Spleen (tissue), 11 donors: ENCODE results near the gene RBMS3. TPM values are rescaled to one million over a fixed set of nuclear protein-coding genes. Genes with fewer than 3 reads are reported as not detected.

Source experiments
- DNase-seq: peaks from one replicate; pipeline ENCODE4 v3.0.0-alpha.2; 2020
- H3K27ac ChIP-seq, 8 donors: fragments of 200-600 bp; sonication (generic) in 7 of 8; 1 replicate in 4 of 8; 2 replicates in 4 of 8; pipeline versions ENCODE4 v1.5.0 to v1.8.0; 2016 to 2021; ENCODE audit warnings: inconsistent platforms in 4 of 8, mild to moderate bottlenecking in 4 of 8, moderate library complexity in 1 of 8
- H3K27me3 ChIP-seq, 7 donors: fragments of 200-600 bp; sonication (generic) in 6 of 7; replicated peaks in 1 of 7; 1 replicate in 4 of 7; 2 replicates in 3 of 7; pipeline versions ENCODE4 v1.5.0 to v1.8.0; 2016 to 2021; ENCODE audit warnings: inconsistent platforms in 3 of 7, mild to moderate bottlenecking in 1 of 7
- H3K36me3 ChIP-seq, 6 donors: fragments of 200-600 bp; sonication (generic) in 5 of 6; 1 replicate in 4 of 6; 2 replicates in 2 of 6; pipeline versions ENCODE4 v1.5.0 to v1.8.0; 2016 to 2021; ENCODE audit warnings: inconsistent platforms in 2 of 6
- H3K4me1 ChIP-seq, 6 donors: fragments of 200-600 bp; sonication (generic) in 5 of 6; 1 replicate in 3 of 6; 2 replicates in 3 of 6; pipeline versions ENCODE4 v1.5.0 to v1.8.0; 2016 to 2021; ENCODE audit warnings: inconsistent platforms in 3 of 6
- H3K4me3 ChIP-seq, 8 donors: fragments of 200-600 bp; sonication (generic) in 7 of 8; 1 replicate in 4 of 8; 2 replicates in 4 of 8; pipeline versions ENCODE4 v1.5.0 to v1.8.0; 2016 to 2021; ENCODE audit warnings: inconsistent platforms in 4 of 8, mild to moderate bottlenecking in 4 of 8, moderate library complexity in 2 of 8
- H3K9me3 ChIP-seq, 8 donors: fragments of 200-600 bp; sonication (generic) in 7 of 8; 1 replicate in 4 of 8; 2 replicates in 4 of 8; pipeline versions ENCODE4 v1.5.0 to v1.8.0; 2016 to 2021; ENCODE audit warnings: inconsistent platforms in 4 of 8
- POLR2A ChIP-seq, 3 donors: fragments of 450-650 bp; IDR thresholded peaks; one replicate each; pipeline ENCODE4 v1.5.1; 2017; ENCODE audit warnings: antibody characterized with exemption in 3 of 3, mild to moderate bottlenecking in 1 of 3
- POLR2AphosphoS5 ChIP-seq, 3 donors: sonication (generic); formaldehyde crosslinking; IDR thresholded peaks; one replicate each; pipeline ENCODE4 v1.5.1; 2017; ENCODE audit warnings: antibody characterized with exemption in 3 of 3
- WGBS, 5 donors: extraction: QIAGEN DNeasy Blood & Tissue Kit in 3 of 5; methylation state at CpG; one replicate each; pipeline versions ENCODE4 v1.1.5 to v1.1.7; 2013 to 2018; 5-methylcytosine and 5-hydroxymethylcytosine counted together
- intact Hi-C: fragments of 100-400 bp; cut with DNase I; formaldehyde crosslinking; loops from one replicate; pipeline ENCODE4 v1.15.0; 2023; ENCODE audit warnings: low total_unique reads
- polyA plus RNA-seq, 3 donors: library from polyadenylated mRNA; stranded (reverse); fragments of 200-250 nt; gene quantifications; one replicate each; pipeline ENCODE4 v1.2.1, GENCODE V29; 2013
- total RNA-seq, 7 donors: library from RNA; depleted of rRNA in 3 of 7; stranded (reverse); fragments of >200 nt in 3 of 7; fragmentation: NEBNext Ultra II Directional in 4 of 7; extraction: Animal tissue kit (Norgen Biotek cat#: 25700) in 4 of 7; gene quantifications; one replicate each; pipeline versions ENCODE4 v1.1.0 to v1.2.1, GENCODE V29; 2016 to 2021
- TF ChIP-seq, protein P1 (sequence below), 11 experiments: fragments of 200-600 bp in 7 of 11; fragments of 450-650 bp in 4 of 11; sonication (generic) in 4 of 11; IDR thresholded peaks in 8 of 11; conservative IDR thresholded peaks in 3 of 11; 1 replicate in 7 of 11; 2 replicates in 4 of 11; pipeline versions ENCODE4 v1.4.0 to v1.8.0; 2016 to 2021; ENCODE audit warnings: antibody characterized with exemption in 11 of 11, inconsistent platforms in 4 of 11, mild to moderate bottlenecking in 1 of 11
- donor health status: healthy with polysubstance abuse.
- donor health status: DM: no; HTN: no; CAD: no; lungs with moderate emphysema.
- donor health status: DM: no; HTN: no; CAD: no.
- donor health status: Bipolar disorder and iron deficiency.
- donor health status: healthy.
- donor health status: DM: no; HTN: no; CAD: no.
- donor health status: DM: yes; HTN: yes; CAD: no.

The RBMS3 gene
- total and polyA plus RNA-seq, 10 donors, result 2.6 to 81.9 (median 52.5) TPM

DNA sequence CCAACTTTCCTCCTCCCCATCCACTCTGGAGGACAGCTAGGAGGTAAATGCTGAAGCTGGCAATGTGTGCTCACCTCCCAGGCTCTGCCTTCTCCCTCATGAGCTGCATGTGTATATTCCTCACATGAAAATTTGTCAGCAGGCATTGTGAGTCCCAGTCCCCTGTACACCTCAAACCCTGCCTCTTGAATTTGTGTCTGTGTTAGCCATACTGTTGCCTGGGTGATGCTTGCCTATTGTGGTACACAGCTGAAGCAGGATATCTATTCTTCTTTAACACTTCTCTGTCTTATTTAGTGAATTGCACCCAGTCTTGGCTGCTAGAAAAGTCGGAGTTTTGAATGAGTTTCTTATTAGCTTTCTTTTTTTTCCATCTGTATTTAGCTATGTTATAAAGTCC lies 739.5 kb downstream of the RBMS3 start:
- Histone ChIP-seq H3K27me3 (no peaks in the 10 kb centered on the region), H3K4me1 (no peaks in the 10 kb centered on the region)
- 65 to 90% (median 77%) methylated on average over 1 of the region's 1 CpG for WGBS, 5 donors

DNA sequence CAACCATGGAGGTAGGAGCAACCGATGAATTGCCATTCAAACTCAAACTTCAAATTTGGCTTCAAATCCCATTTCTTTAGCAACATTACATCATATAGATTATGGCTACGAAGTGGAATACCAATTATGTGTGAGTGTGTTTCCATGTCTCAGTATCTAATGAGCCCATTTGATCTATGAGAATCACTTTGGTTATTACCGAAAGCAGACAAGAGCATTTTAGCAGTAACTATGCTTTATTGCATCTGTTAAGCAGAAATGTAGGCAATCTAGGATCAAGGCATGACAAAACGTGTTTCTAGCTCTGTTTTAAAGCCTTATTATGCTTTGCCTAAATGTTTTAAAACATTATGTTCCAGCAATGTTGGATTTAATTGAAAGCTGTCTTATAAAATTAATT lies 743.6 kb downstream of the RBMS3 start:
- no peak for DNase-seq
- WGBS, 5 donors, result 60 to 78% (median 67%) methylated on average over 4 of the region's 4 CpGs
- TF ChIP-seq, protein P1, sequence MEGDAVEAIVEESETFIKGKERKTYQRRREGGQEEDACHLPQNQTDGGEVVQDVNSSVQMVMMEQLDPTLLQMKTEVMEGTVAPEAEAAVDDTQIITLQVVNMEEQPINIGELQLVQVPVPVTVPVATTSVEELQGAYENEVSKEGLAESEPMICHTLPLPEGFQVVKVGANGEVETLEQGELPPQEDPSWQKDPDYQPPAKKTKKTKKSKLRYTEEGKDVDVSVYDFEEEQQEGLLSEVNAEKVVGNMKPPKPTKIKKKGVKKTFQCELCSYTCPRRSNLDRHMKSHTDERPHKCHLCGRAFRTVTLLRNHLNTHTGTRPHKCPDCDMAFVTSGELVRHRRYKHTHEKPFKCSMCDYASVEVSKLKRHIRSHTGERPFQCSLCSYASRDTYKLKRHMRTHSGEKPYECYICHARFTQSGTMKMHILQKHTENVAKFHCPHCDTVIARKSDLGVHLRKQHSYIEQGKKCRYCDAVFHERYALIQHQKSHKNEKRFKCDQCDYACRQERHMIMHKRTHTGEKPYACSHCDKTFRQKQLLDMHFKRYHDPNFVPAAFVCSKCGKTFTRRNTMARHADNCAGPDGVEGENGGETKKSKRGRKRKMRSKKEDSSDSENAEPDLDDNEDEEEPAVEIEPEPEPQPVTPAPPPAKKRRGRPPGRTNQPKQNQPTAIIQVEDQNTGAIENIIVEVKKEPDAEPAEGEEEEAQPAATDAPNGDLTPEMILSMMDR (IDR thresholded peaks at IDR 0.05 in 8 of 11, conservative IDR thresholded peaks at IDR 0.05 in 3 of 11), result no peak
- TF ChIP-seq POLR2A (IDR thresholded peaks at IDR 0.05) (no peak), POLR2AphosphoS5 (IDR thresholded peaks at IDR 0.05) (no peak)
- Histone ChIP-seq H3K27me3 (no peaks in the 10 kb centered on the region), H3K4me1 (no peaks in the 10 kb centered on the region), H3K36me3 (no peaks in the 10 kb centered on the region), H3K4me3 (no peak overlapping the region), H3K9me3 (no peaks in the 10 kb centered on the region), H3K27ac (no peak overlapping the region)
- intact Hi-C loops, result no loop called here

More for the DNA sequence above, 739.5 kb downstream of the RBMS3 start:
- TF ChIP-seq POLR2AphosphoS5 (IDR thresholded peaks at IDR 0.05) (no peak), POLR2A (IDR thresholded peaks at IDR 0.05) (no peak)
- TF ChIP-seq, protein P1 (IDR thresholded peaks at IDR 0.05 in 8 of 11, conservative IDR thresholded peaks at IDR 0.05 in 3 of 11), result no peak
- Histone ChIP-seq H3K9me3 (no peaks in the 10 kb centered on the region), H3K27ac (no peak overlapping the region), H3K4me3 (no peak overlapping the region), H3K36me3 (no peaks in the 10 kb centered on the region)
- intact Hi-C loops, result no loop called here
- DNase-seq, result no peak

DNA sequence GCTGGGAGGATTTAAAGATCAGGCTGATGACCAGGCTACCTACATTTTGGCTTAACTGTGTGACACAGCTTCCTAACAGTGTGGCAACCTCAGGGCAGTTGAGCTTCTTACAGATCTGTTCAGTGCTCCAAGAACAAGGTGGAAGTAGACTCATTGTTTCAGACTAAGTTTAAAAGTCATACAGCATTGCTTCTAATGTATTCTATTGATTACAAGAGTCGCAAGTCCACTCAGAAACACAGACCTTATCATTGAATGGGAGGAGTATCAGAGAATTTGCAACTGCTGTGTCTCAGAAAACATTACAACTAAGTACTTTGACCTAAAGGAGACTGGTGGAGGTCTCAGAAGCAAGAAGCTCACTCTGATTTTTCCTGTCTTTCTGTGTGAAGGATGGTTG lies 746.0 kb downstream of the RBMS3 start:
- Histone ChIP-seq H3K9me3 (no peaks in the 10 kb centered on the region), H3K4me1 (no peaks in the 10 kb centered on the region), H3K4me3 (no peak overlapping the region), H3K27me3 (no peaks in the 10 kb centered on the region), H3K27ac (no peak overlapping the region), H3K36me3 (no peaks in the 10 kb centered on the region)
- intact Hi-C loops, result no loop called here
- no peak for DNase-seq
- 50 to 96% (median 63%) methylated on average over 1 of the region's 1 CpG for WGBS, 5 donors
- TF ChIP-seq POLR2AphosphoS5 (IDR thresholded peaks at IDR 0.05) (no peak), POLR2A (IDR thresholded peaks at IDR 0.05) (no peak)
- TF ChIP-seq, protein P1 (IDR thresholded peaks at IDR 0.05 in 8 of 11, conservative IDR thresholded peaks at IDR 0.05 in 3 of 11), result no peak

DNA sequence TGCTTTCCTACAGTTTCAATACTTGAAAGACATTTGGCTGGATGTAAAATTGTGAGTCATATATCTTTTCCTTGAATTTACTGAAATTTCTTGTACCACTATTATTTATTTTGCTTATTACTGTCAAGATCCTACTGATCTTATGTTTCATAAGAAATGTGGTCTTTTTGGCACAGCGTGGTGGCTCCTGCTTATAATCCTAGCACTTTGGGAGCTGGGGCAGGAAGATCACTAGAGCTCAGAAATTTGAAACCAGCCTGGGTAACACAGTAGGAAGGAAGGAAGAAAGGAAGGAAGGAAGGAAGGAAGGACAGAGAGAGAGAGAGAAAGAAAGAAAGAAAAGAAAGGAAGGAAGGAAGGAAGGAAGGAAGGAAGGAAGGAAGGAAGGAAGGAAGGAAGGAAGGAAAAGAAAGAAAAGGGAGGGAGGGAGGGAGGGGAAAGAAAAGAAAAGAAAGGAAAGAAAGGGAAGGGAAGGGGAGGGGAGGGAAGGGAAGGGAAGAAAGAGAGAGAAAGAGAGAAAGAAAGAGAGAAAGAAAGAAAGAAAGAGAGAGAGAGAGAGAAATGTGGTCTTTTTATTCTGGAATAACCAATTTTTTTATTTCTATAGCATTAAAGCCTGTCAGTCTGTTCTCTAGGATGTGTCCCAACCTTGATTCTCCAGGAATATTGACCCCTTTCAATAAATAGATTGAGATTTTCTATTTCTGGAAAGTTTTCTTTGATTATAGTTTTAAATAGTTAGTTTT lies 753.5 kb downstream of the RBMS3 start:
- Histone ChIP-seq H3K27me3 (peaks cover 0 to 5% (median 0%) of the 10 kb centered on the region in 7 donors), H3K27ac (no peak overlapping the region), H3K36me3 (no peaks in the 10 kb centered on the region), H3K9me3 (no peaks in the 10 kb centered on the region), H3K4me1 (no peaks in the 10 kb centered on the region), H3K4me3 (no peak overlapping the region)
- 74 to 94% (median 86%) methylated on average over 1 of the region's 1 CpG for WGBS, 5 donors
- DNase-seq, result no peak
- intact Hi-C loops, result no loop called here
- TF ChIP-seq, protein P1 (IDR thresholded peaks at IDR 0.05 in 8 of 11, conservative IDR thresholded peaks at IDR 0.05 in 3 of 11), result no peak
- TF ChIP-seq POLR2AphosphoS5 (IDR thresholded peaks at IDR 0.05) (no peak), POLR2A (IDR thresholded peaks at IDR 0.05) (no peak)
